ENCODE data around the gene ACTL6B. TPM values are rescaled to one million over a fixed set of nuclear protein-coding genes. Genes with fewer than 3 reads are reported as not detected.

The ACTL6B gene
- total RNA-seq, 2 experiments from 2014 or later = not detected

DNA sequence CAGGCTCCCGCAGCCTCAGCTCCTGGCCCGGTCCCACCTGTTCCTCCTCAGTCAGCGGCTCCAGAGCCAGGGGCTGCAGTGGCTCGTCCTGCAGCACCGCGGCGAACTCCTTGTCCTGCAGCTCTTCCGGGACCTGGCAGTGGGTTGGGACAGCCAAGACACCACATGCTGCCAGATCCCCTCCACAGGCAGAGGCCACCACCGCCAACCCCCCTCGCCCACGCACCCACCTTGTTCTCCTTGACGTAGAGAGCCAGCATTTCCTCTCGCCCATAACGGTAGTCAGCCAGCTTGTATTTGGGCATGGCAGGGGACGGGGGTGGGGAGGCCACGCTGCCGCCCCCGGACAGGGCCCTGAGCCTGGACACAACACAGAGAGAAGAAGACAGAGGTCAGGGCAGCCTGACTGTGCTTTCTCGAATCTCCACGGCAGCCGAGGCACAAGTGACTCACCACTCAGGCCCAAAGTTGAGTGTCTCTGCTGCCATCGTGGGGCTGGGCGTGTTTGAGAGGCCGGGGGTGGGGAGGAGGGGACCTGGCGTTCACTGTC lies 31.6 kb upstream of the ACTL6B start:
- ATAC-seq (ENCODE audit: low read depth) = no peak

DNA sequence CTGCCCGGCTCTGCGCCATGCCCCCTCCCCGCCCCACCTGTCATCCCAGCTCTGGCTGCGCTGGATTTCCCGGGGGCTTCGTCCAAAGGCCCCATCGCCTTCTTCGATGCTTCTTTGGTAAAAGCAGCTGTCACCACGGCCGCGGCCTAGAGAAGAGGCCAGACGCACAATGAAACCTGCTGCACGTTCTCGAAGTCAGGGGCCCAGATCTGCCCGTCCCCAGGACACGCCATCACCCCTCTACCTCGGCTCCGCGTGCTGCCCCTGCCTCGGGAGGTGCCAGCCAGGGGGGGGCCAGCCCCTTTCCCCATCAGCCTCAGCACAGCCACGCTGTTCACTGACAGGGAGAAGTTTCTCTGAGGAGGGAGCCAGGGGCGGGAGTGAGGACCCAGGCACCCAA lies 31.0 kb upstream of the ACTL6B start:
- no peak for DNase-seq
- no peaks in the 10 kb centered on the region for H3K27me3 Mint-ChIP-seq
- no peaks in the 10 kb centered on the region for H3K9me3 Mint-ChIP-seq
- no peak for ATAC-seq (ENCODE audit: low read depth)
- peaks cover 10% of the 10 kb centered on the region for H3K4me1 Mint-ChIP-seq
- H3K27ac Mint-ChIP-seq = no peak overlapping the region
- POLR2A ChIA-PET = no interaction called here
- no peak overlapping the region for H3K4me3 Mint-ChIP-seq
- peaks cover 3% of the 10 kb centered on the region for H3K36me3 Mint-ChIP-seq

More for the DNA sequence above, 31.6 kb upstream of the ACTL6B start:
- no peaks in the 10 kb centered on the region for H3K9me3 Mint-ChIP-seq
- POLR2A ChIA-PET = no interaction called here
- H3K4me1 Mint-ChIP-seq = peaks cover 16% of the 10 kb centered on the region
- DNase-seq = no peak
- no peak overlapping the region for H3K4me3 Mint-ChIP-seq
- no peaks in the 10 kb centered on the region for H3K27me3 Mint-ChIP-seq
- no peak overlapping the region for H3K27ac Mint-ChIP-seq
- peaks cover 3% of the 10 kb centered on the region for H3K36me3 Mint-ChIP-seq

DNA sequence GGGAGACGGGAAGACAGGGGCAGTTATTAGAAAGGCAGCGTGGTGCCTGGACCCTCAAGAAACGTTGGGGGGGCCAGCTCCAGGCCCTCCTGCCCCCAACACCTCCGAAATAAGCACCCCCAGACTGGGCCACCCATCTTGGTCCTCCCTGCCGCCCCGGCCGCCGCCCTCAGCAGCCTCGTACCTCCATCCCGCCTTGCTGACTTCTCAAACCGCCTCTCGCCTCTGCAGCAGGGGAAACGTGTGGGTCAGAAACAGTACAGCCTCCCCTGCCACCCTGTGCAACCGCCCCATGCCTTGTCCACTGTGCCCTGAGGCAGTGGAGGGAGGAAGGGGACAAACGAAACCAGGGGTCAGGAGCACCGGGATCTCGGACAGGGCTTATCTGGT lies 30.6 kb upstream of the ACTL6B start:
- peak overlapping the region; percentile 48 for H3K27ac Mint-ChIP-seq
- no peaks in the 10 kb centered on the region for H3K9me3 Mint-ChIP-seq
- ATAC-seq (ENCODE audit: low read depth) (no peak), DNase-seq (no peak)
- POLR2A ChIA-PET = no interaction called here
- peaks cover 3% of the 10 kb centered on the region for H3K36me3 Mint-ChIP-seq
- H3K4me3 Mint-ChIP-seq = no peak overlapping the region
- peaks cover 6% of the 10 kb centered on the region for H3K4me1 Mint-ChIP-seq
- H3K27me3 Mint-ChIP-seq = no peaks in the 10 kb centered on the region

DNA sequence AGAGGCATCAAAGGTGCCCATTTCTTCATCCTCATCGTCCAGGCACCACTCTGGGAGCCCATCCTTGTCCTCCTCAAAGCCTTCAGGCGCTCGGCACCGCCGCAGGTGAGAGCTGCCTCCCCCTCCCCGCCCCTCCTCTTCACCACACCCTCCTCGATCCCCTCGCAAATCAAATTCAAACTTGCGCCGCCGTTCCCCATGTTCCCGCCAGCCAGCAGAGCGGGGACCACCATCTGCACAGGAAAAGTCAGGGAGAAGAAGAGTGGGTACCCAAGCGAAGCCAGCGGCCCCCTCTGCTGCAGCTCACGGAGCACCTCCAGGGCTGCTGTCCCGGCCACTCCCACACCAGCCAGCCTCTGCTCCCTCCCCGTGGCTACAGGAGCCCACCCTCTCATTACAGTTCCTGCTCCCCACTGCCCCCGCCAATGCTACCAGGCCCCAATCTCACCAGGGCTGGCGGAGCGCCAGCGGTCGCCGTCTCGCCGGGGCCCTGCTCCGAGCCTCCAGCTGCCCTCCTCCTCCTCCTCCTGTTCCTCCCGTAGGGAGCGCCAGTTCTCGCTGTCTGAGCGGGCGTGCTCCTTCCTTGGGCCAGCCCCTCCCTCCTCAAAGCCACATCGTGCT lies 30.1 kb upstream of the ACTL6B start:
- H3K9me3 Mint-ChIP-seq = no peaks in the 10 kb centered on the region
- H3K36me3 Mint-ChIP-seq = peaks cover 3% of the 10 kb centered on the region
- no peak overlapping the region for H3K27ac Mint-ChIP-seq
- DNase-seq (no peak), ATAC-seq (ENCODE audit: low read depth) (no peak)
- no peak overlapping the region for H3K4me3 Mint-ChIP-seq
- peaks cover 3% of the 10 kb centered on the region for H3K4me1 Mint-ChIP-seq
- no peaks in the 10 kb centered on the region for H3K27me3 Mint-ChIP-seq
- POLR2A ChIA-PET = no interaction called here

DNA sequence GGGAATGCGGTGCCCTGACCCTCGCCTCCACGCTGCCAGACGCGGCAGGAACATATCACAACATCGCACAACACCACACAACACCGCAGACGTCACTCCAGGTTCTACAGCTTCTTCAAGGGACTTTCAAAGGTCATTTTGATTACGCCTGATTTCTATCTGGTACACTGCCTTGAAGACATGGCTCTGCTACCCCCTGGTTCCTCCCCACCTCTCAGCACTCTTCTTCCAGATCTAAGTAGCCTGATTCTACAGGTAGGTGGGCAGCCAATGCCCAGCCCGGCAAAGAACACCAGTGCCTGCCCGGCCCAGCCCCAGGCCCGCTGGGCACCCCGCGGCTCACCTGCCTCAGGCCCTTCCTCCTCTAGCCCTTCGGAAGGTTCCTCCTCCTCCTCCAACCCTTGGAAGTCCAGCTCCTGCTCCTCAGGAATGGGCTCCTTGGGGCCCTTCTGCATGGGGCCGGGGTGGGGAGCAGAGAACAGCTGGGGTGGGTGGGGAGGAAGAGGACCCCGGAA lies 29.4 kb upstream of the ACTL6B start:
- H3K9me3 Mint-ChIP-seq = no peaks in the 10 kb centered on the region
- peaks cover 3% of the 10 kb centered on the region for H3K36me3 Mint-ChIP-seq
- POLR2A ChIA-PET = interaction anchor here (1.6 kb wide), 1 partner anchor 10 kb away, joined by 14 read pairs; no protein-coding TSS in a partner anchor
- no peak for ATAC-seq (ENCODE audit: low read depth)
- H3K27me3 Mint-ChIP-seq = no peaks in the 10 kb centered on the region
- no peak for DNase-seq
- no peak overlapping the region for H3K27ac Mint-ChIP-seq
- H3K4me3 Mint-ChIP-seq = no peak overlapping the region
- peaks cover 3% of the 10 kb centered on the region for H3K4me1 Mint-ChIP-seq

DNA sequence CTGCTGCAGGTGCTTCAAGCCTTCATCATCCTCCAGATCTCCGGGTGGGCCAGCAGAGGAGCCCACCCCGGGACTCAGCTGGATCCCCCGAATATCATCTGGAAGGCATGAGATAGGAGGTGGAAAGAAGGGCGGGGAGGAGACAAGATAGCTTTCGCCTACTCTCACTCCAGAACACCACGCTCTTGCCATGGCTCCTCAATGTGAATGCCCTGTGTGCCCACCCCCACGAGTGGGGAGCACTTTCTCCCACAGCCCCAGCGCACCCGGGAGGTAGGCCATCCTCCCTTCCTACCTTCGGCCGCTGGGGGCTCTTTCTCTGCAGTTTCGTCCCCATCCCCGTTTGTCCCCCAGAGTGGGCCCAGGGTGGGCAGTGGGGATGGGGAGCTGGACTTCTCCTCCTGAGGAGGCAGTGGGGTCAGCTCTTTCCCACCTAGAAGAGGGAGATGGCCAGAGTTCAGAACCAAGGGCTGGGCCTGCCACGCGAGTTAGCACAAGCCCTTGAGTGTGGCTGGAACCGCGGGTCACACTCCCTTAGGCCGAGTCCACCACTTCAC lies 28.9 kb upstream of the ACTL6B start:
- Mint-ChIP-seq H3K27me3 (no peaks in the 10 kb centered on the region), H3K9me3 (no peaks in the 10 kb centered on the region), H3K27ac (no peak overlapping the region), H3K4me1 (peaks cover 3% of the 10 kb centered on the region), H3K36me3 (peaks cover 3% of the 10 kb centered on the region), H3K4me3 (no peak overlapping the region)
- DNase-seq (no peak), ATAC-seq (ENCODE audit: low read depth) (no peak)
- POLR2A ChIA-PET = interaction anchor here (1.6 kb wide), 1 partner anchor 9 kb away, joined by 14 read pairs; no protein-coding TSS in a partner anchor

DNA sequence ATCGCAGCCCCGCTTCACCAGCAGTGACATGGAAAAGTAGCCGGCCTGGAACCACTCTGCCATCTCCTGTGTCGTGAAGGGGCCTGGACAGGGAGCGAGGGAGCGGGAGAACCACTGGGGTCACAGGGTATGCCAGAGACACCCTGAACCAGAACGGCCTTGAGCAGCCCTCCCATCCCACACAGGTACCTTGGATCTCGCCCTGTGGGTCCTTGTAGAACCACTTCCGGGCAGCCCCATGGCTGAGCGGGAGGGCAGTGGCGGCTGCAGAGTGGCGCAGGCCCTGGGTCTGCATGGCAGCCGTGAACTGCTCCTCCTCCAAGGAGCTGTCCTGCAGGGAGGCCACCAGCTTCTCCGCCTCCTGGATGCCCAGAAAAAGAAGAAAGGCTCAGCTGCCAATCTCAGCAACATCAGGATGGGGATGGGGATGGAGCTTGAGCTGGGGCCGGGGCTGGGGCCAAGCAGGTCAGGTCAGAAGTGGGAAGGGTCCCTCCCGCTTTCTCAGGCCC lies 28.3 kb upstream of the ACTL6B start:
- no peak for ATAC-seq (ENCODE audit: low read depth)
- no peaks in the 10 kb centered on the region for H3K27me3 Mint-ChIP-seq
- no peak overlapping the region for H3K27ac Mint-ChIP-seq
- H3K9me3 Mint-ChIP-seq = no peaks in the 10 kb centered on the region
- no peak for DNase-seq
- POLR2A ChIA-PET = interaction anchor here (1.6 kb wide), 1 partner anchor 9 kb away, joined by 14 read pairs; no protein-coding TSS in a partner anchor
- no peak overlapping the region for H3K4me3 Mint-ChIP-seq
- H3K4me1 Mint-ChIP-seq = peaks cover 1% of the 10 kb centered on the region
- peaks cover 3% of the 10 kb centered on the region for H3K36me3 Mint-ChIP-seq

DNA sequence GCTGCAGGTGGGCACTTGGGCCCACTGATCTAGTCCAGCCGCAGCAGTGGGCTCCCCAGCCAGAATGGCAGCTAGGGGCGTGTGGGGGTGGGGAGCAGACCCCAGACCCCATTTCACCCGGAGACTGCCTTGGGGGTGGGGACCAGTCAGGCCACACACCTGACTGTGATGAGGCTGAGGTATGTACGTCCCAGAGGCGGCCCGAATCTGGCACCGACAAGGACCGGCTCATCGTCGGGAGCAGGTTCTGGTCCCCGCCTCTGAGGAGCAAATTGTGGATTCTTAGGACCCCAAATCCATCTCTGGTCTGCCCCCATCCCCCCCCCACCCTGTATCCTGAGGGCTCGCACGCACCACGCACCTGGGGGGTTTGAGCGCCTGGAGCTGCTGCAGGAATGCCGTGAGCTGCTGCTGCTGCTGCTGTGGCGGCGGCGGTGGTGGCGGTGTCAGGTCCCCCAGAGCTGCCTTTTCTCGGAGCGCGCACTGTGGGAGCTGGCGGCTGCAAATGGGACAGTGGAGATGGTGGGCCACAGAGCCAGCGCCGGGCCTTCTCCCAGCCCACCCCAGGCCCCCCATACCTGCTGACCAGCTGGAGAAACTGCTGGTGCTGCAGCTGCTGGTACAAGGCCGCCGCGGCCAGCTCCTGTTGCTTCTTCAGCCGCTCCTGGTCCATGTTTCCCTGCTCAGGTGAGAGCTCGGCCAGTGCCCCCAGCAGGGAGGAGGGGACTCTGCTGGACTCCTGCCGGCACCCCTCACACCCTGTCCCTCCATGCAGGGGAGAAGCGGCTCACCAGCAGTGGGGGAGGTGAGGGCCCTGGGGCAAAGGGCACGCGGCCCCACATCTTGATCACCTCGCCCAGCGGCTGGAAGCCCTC lies 27.6 kb upstream of the ACTL6B start:
- POLR2A ChIA-PET = interaction anchor here (0.7 to 1.8 kb wide), 4 partner anchors 8 to 206 kb away, joined by 4 to 14 read pairs (median 5); partner anchors contain the start of genes FBXO24 and LRCH4
- DNase-seq = no peak
- Mint-ChIP-seq H3K27me3 (no peaks in the 10 kb centered on the region), H3K9me3 (no peaks in the 10 kb centered on the region), H3K27ac (no peak overlapping the region), H3K36me3 (peaks cover 5% of the 10 kb centered on the region), H3K4me1 (peaks cover 3% of the 10 kb centered on the region), H3K4me3 (no peak overlapping the region)
- no peak for ATAC-seq (ENCODE audit: low read depth)

DNA sequence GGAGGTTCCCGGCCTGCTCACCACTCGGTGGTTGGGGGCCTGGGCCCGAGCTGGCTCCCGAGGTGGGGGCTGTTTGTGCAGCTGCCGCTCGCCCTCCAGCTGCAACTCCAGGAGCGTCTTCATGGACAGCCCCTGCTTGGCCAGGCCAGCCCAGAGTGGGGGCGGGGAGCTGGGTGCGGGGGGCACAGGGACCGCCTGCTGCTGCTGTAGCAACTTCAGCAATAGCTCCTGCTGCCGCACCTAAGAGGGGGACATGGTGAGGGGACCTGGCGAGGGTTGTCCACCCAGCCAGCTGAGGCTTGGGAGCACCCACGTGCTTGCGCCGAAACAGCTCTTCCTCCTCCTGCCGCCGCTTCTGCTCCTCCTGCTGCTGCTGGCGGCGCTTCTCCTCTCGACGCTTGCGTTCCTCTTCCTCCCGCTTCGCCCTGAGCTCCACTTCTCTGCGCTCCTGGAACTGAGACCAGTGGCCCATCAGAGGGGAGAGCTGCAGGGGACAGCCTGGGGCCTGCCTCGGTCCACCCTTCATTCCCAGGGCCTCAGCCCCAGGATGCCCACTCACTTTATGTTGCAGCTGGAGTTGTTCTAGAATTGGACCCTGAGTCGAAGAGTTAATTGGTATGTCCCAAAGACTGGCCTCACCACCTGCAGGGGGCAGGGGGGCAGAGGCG lies 26.9 kb upstream of the ACTL6B start:
- H3K4me3 Mint-ChIP-seq = no peak overlapping the region
- peaks cover 9% of the 10 kb centered on the region for H3K36me3 Mint-ChIP-seq

DNA sequence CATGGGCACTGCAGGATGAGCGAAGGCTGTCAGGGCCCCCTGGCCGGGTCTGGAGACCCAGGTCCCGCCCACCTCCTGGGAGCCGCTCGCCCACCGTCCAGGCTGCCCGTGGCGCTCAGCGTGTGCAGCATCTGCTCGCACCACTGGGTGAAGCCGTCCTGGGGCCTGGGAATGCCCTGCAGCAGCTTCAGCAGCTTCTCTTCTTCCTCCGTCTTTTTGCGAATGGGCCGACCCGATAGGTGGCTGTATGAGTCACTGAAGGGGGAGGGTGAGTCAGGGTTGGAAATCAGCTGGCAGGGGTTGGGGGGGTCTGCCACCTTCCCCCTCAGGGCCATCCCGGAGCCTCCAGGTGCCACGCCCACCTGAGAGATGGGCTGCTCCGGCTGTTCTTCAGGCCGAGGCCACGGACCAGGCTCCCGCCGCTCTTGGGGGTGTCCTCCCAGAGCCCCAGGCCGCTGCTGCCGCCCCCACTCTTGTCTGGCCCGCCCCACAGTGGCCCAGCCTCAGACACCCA lies 26.0 kb upstream of the ACTL6B start:
- H3K27me3 Mint-ChIP-seq = no peaks in the 10 kb centered on the region
- ATAC-seq (ENCODE audit: low read depth) = no peak

More for the DNA sequence above, 26.9 kb upstream of the ACTL6B start:
- Mint-ChIP-seq H3K27ac (peak overlapping the region; percentile 54), H3K27me3 (no peaks in the 10 kb centered on the region), H3K9me3 (no peaks in the 10 kb centered on the region), H3K4me1 (peaks cover 4% of the 10 kb centered on the region)
- peak; percentile 29 for DNase-seq
- ATAC-seq (ENCODE audit: low read depth) = no peak
- POLR2A ChIA-PET = interaction anchor here (0.7 to 1.8 kb wide), 4 partner anchors 10 to 205 kb away, joined by 3 to 6 read pairs (median 4); partner anchors contain the start of genes FBXO24 and LRCH4

DNA sequence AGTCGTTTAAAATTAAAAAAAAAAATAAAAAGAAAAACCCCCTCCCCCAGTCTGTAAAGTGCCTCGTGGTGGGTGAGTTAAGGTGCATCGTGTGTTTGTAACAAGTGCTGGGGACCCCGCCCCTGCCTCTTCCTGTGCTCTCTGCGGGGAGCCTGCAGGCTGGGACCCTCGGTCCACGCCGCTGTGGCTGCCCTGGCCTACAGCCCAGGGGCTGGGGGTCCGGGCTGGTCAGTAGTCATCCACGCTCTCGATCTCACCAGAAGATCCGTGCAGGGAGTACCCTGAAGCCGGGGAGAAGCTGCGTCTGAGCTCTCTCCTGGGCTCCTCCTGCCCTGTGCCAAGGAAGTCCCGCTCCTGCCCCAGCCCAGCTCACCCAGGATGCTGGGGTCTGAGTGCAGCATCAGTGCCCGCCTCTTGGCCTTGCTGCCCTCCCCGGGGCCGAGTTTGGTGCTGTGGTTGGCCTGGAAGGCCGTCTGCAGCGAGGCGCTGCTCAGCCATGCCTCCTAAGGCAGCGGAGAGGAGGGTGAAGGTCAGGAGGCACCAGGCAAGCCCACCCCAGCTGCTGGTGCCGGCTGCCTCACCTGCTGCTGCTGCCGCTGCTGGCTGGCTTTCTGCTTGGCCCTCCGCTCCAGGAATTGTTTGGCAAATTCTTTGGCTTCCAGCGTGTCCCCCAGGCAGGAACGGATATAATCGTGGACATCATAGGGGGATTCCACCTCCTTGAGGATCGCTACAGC lies 25.4 kb upstream of the ACTL6B start:
- H3K4me3 Mint-ChIP-seq = no peak overlapping the region
- POLR2A ChIA-PET = interaction anchor here (0.7 to 2.2 kb wide), 7 partner anchors 8 to 235 kb away, joined by 3 to 20 read pairs (median 6); partner anchors contain the start of gene POP7

More for the DNA sequence above, 26.0 kb upstream of the ACTL6B start:
- Mint-ChIP-seq H3K36me3 (peaks cover 10% of the 10 kb centered on the region), H3K27ac (no peak overlapping the region), H3K4me3 (no peak overlapping the region), H3K4me1 (peaks cover 4% of the 10 kb centered on the region), H3K9me3 (no peaks in the 10 kb centered on the region)
- DNase-seq = peak; percentile 34
- POLR2A ChIA-PET = interaction anchor here (0.8 to 2.0 kb wide), 4 partner anchors 9 to 96 kb away, joined by 3 to 6 read pairs (median 5); partner anchors contain the start of genes FBXO24 and LRCH4

More for the DNA sequence above, 25.4 kb upstream of the ACTL6B start:
- H3K9me3 Mint-ChIP-seq = no peaks in the 10 kb centered on the region
- DNase-seq = peak; percentile 35
- no peak for ATAC-seq (ENCODE audit: low read depth)
- H3K4me1 Mint-ChIP-seq = peaks cover 5% of the 10 kb centered on the region
- H3K27me3 Mint-ChIP-seq = no peaks in the 10 kb centered on the region
- H3K36me3 Mint-ChIP-seq = peaks cover 14% of the 10 kb centered on the region
- H3K27ac Mint-ChIP-seq = no peak overlapping the region
